Measurements from ENCODE around the gene ITPR1. TPM values are rescaled to one million over a fixed set of nuclear protein-coding genes. Genes with fewer than 3 reads are reported as not detected.

The ITPR1 gene
- total RNA-seq, 1 experiment from 2014 or later: 11.3 TPM

- TF ChIP-seq EZH2 (IDR thresholded peaks at IDR 0.05; ENCODE audit: low read depth) (no peak), CTCF (conservative IDR thresholded peaks at IDR 0.05) (no peak)
- ChIA-PET CTCF (no interaction called here), POLR2A (ENCODE audit: unreplicated experiment) (no interaction called here)
- H3K9me3 ChIP-seq (ENCODE audit: insufficient read depth, low read depth): no peaks in the 10 kb centered on the region
- no peaks in the 10 kb centered on the region for H3K9me2 ChIP-seq (ENCODE audit: insufficient read depth)
- no peaks in the 10 kb centered on the region for H4K20me1 ChIP-seq (ENCODE audit: insufficient read depth)
- no peak for DNase-seq
- BruUV-seq (replicated peaks): no TSS peak
- no peak overlapping the region for H2AFZ ChIP-seq
- H3F3A ChIP-seq (ENCODE audit: insufficient read depth, low read depth): no peaks in the 10 kb centered on the region
- no peak overlapping the region for H3K4me3 ChIP-seq
- intact Hi-C loops (cut with micrococcal nuclease; ENCODE audit: unreplicated experiment): no loop called here
- no peaks in the 10 kb centered on the region for H3K36me3 ChIP-seq (ENCODE audit: low read depth)
- no peaks in the 10 kb centered on the region for H3K79me2 ChIP-seq (ENCODE audit: low read depth)
- no peak overlapping the region for H3K27ac ChIP-seq
- no peaks in the 10 kb centered on the region for H3K4me1 ChIP-seq (replicated peaks; ENCODE audit: insufficient read depth)
- H3K27me3 ChIP-seq (ENCODE audit: insufficient read depth, low read depth): no peaks in the 10 kb centered on the region
- H3K4me2 ChIP-seq: no peak overlapping the region
Observed at GRCh38 chr3:4802903-4803302, 309.8 kb downstream of the ITPR1 start.

GRCh38 chr3:4804161-4805058 lies 311.3 kb downstream of the ITPR1 start:
- Histone ChIP-seq H3K4me3 (no peak overlapping the region), H3K4me1 (replicated peaks; ENCODE audit: insufficient read depth) (no peaks in the 10 kb centered on the region), H3K9me2 (ENCODE audit: insufficient read depth) (no peaks in the 10 kb centered on the region), H3K36me3 (ENCODE audit: low read depth) (no peaks in the 10 kb centered on the region), H3K4me2 (no peak overlapping the region), H3K79me2 (ENCODE audit: low read depth) (no peaks in the 10 kb centered on the region), H3K27me3 (ENCODE audit: insufficient read depth, low read depth) (no peaks in the 10 kb centered on the region), H3F3A (ENCODE audit: insufficient read depth, low read depth) (no peaks in the 10 kb centered on the region), H3K27ac (no peak overlapping the region), H2AFZ (no peak overlapping the region), H4K20me1 (ENCODE audit: insufficient read depth) (no peaks in the 10 kb centered on the region), H3K9me3 (ENCODE audit: insufficient read depth, low read depth) (no peaks in the 10 kb centered on the region)
- intact Hi-C loops (cut with micrococcal nuclease; ENCODE audit: unreplicated experiment): no loop called here
- BruUV-seq (replicated peaks): no TSS peak
- DNase-seq: no peak
- POLR2A ChIA-PET (ENCODE audit: unreplicated experiment): no interaction called here
- CTCF ChIA-PET: no interaction called here
- TF ChIP-seq CTCF (conservative IDR thresholded peaks at IDR 0.05) (no peak), EZH2 (IDR thresholded peaks at IDR 0.05; ENCODE audit: low read depth) (no peak)

- CTCF ChIA-PET: no interaction called here
- Histone ChIP-seq H3K27ac (no peak overlapping the region), H3K36me3 (ENCODE audit: low read depth) (no peaks in the 10 kb centered on the region), H3K4me2 (no peak overlapping the region), H3F3A (ENCODE audit: insufficient read depth, low read depth) (no peaks in the 10 kb centered on the region), H3K4me3 (no peak overlapping the region), H2AFZ (no peak overlapping the region), H3K79me2 (ENCODE audit: low read depth) (no peaks in the 10 kb centered on the region), H3K4me1 (replicated peaks; ENCODE audit: insufficient read depth) (no peaks in the 10 kb centered on the region), H3K27me3 (ENCODE audit: insufficient read depth, low read depth) (no peaks in the 10 kb centered on the region), H3K9me2 (ENCODE audit: insufficient read depth) (no peaks in the 10 kb centered on the region), H4K20me1 (ENCODE audit: insufficient read depth) (no peaks in the 10 kb centered on the region), H3K9me3 (ENCODE audit: insufficient read depth, low read depth) (no peaks in the 10 kb centered on the region)
- DNase-seq: no peak
- BruUV-seq (replicated peaks): no TSS peak
- POLR2A ChIA-PET (ENCODE audit: unreplicated experiment): no interaction called here
- intact Hi-C loops (cut with micrococcal nuclease; ENCODE audit: unreplicated experiment): no loop called here
- TF ChIP-seq CTCF (conservative IDR thresholded peaks at IDR 0.05) (no peak), EZH2 (IDR thresholded peaks at IDR 0.05; ENCODE audit: low read depth) (no peak)
Observed at GRCh38 chr3:4805662-4806061, 312.5 kb downstream of the ITPR1 start.

Data from PC-9 (cell line).